GM10266 (cell line): Measurements from ENCODE around the gene HNRNPK.

Experiments
- DNase-seq: peaks from one replicate; pipeline ENCODE4 v3.0.0; 2012; ENCODE audit errors: extremely low spot score
- CTCF ChIP-seq: IDR thresholded peaks from 2 replicates; pipeline ENCODE4 v1.5.1; 2012; ENCODE audit warnings: mild to moderate bottlenecking, low read depth; ENCODE audit not compliant: control insufficient read depth, insufficient read depth; ENCODE audit errors: missing control alignments

Gene HNRNPK

DNA sequence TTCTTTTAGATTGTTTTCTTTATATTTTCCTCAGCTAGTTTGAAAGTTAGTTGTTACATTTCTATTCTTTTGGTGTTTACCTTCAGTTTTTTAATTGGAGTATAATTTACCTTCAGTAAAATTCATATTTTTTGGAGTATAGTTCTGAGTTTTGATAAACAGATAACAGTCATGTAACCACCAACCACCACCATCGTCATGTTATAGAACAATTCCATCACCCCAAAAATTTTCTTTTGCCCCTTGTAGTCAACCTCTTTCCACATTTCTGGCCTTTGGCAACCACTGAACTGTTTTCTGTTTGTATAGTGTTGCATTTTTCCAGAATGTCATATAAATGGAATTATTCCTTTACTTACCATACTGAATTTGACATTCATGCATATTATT, 7.4 kb upstream of the HNRNPK start:
- TF ChIP-seq CTCF = no peak
- no peak for DNase-seq

- no peak for TF ChIP-seq CTCF
- no peak for DNase-seq
These were observed 6.9 kb upstream of the HNRNPK start for GRCh38 chr9:83986765-83987401.

DNA sequence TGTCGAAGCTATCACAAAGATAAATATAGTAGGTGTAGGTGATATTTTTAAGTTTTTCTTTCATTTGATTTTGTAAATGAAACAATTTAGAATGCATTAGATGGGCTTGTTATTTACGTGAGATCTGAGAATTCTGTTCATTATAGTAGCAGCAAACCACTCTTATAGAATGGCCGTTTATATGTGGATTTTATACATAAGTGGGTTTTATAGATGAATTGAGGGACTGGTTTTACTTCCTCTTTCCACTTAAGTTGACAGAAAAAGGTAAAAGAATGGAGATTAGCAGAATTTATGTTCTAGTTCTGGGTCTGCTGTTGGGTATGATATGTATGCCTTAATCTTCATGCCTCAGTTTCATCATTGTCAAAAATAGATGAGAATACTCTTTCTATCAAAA, 6.2 kb upstream of the HNRNPK start:
- TF ChIP-seq CTCF = no peak
- DNase-seq = no peak

DNA sequence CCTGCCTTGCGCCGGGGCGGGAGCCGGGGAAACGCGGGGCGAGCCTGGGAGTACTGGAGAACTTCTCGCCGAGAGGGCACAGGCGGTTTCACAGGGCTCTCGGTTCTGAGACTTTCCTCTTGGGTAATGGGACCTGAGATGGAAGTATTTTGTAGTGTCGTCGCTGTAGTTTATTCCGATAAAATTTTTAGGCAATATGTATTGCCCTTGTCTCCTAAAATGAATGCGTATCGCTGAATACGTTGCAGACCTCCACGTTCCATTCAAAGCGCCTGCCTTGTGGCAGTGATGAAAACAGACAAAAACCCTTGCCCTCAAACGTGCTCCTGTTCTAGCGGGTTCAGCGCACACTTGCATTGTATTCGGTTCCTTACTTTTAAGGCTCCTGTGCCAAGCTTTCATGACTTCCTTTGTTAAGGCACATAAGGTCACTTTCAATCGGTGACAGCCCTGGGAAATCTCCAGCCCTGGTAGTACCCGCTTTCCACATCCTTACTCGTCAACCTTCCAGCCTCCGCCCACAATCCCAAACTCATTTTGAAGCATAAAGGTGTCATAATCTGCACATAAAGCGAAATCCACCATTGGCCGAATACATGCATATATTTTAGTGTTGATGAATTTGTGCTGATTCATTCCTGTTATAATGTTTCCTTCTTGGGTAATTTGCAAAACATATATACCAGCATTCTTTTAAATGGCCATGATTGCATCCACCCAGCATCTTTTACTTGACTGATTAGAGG, 1.3 kb upstream of the HNRNPK start:
- no peak for DNase-seq
- no peak for TF ChIP-seq CTCF

- peak; percentile 30 for TF ChIP-seq CTCF
- peak; percentile 92 for DNase-seq
These were observed 545 bp upstream of the HNRNPK start, which contains the start of gene RMI1 for GRCh38 chr9:83980395-83981125. RMI1 (plus strand) TSS chr9:83980805; CDS start chr9:84000987, 20,182 bp downstream.

DNA sequence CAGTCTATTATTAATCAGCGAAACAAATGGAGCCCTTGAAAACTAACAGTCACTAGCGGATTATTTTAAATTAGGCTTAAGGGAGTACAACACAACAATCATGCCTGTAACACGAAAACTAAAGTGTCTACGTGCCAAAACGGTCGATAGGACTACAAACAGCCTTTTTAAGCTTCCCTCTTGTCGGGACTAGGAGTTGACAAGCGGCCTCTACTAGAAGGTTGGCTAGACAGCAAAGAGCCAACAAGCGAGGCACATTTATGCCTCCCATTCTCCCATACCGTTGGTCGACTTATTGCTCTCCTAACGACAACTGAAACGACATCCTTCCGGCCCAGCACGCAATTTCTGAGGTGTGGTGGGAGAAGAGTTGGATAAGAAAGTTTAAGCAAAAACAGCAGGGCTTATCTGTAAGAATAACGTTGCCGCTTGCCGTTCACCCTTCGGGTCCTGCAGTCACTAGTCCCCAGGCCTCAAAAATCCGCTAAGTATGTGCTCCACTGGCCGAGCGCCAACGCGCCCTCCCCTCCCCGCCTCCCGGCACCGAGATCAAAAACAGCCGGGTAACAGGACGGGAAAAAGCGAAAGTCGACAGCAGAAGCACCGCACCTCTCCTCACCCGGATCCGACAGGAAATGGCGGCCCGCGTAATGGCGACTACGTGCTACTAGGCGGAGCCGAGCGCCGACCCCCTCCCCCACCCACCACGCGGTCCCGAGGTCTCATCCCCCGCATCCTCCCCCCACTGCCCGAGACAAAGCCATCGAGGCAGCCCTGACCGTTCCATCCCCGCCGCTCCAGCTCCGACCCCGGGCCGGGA, 813 bp downstream of the HNRNPK start:
- peak; percentile 69 for DNase-seq
- no peak for TF ChIP-seq CTCF
